ENCODE results near the gene TRABD.
A peak's percentile ranks its signal among the peaks of the same experiment; 100 is the strongest.

Gene TRABD

GRCh38 chr22:50207383-50208140 lies 21.8 kb downstream of the TRABD start:
- H3K4me1 ChIP-seq (ENCODE audit: low read depth, poor library complexity, severe bottlenecking) = no peaks in the 10 kb centered on the region
- TF ChIP-seq CTCF (conservative IDR thresholded peaks at IDR 0.05; ENCODE audit: low read depth, low read length) = no peak
- no peaks in the 10 kb centered on the region for H3K27me3 ChIP-seq (ENCODE audit: insufficient read depth, low read depth)
- H2AFZ ChIP-seq (ENCODE audit: low read depth) = no peak overlapping the region
- H4K20me1 ChIP-seq (ENCODE audit: insufficient read depth) = no peaks in the 10 kb centered on the region
- no peak overlapping the region for H3K9ac ChIP-seq
- H3K36me3 ChIP-seq (ENCODE audit: insufficient read depth) = no peaks in the 10 kb centered on the region
- no peak overlapping the region for H3K4me2 ChIP-seq
- H3K27ac ChIP-seq = no peak overlapping the region
- peaks cover 6% of the 10 kb centered on the region; the same call in 1 of the 2 replicates for H3K79me2 ChIP-seq (ENCODE audit: insufficient read depth, low read depth)
- H3K4me3 ChIP-seq (IDR thresholded peaks at IDR 0.05; ENCODE audit: insufficient read depth, low read depth, low read length) = no peak overlapping the region

- H3K36me3 ChIP-seq (ENCODE audit: insufficient read depth) = no peaks in the 10 kb centered on the region
- H3K79me2 ChIP-seq (ENCODE audit: insufficient read depth, low read depth) = no peaks in the 10 kb centered on the region
- no peak overlapping the region for H3K27ac ChIP-seq
- no peak for TF ChIP-seq CTCF (conservative IDR thresholded peaks at IDR 0.05; ENCODE audit: low read depth, low read length)
- no peak overlapping the region for H3K9ac ChIP-seq
- no peak overlapping the region for H3K4me2 ChIP-seq
- no peaks in the 10 kb centered on the region for H4K20me1 ChIP-seq (ENCODE audit: insufficient read depth)
- H3K27me3 ChIP-seq (ENCODE audit: insufficient read depth, low read depth) = no peaks in the 10 kb centered on the region
- H3K4me1 ChIP-seq (ENCODE audit: low read depth, poor library complexity, severe bottlenecking) = no peaks in the 10 kb centered on the region
- no peak overlapping the region for H3K4me3 ChIP-seq (IDR thresholded peaks at IDR 0.05; ENCODE audit: insufficient read depth, low read depth, low read length)
- H2AFZ ChIP-seq (ENCODE audit: low read depth) = no peak overlapping the region
Measured at GRCh38 chr22:50208430-50208938, 22.8 kb downstream of the TRABD start.

GRCh38 chr22:50208939-50209892 lies 23.5 kb downstream of the TRABD start:
- Histone ChIP-seq H3K9ac (no peak overlapping the region), H4K20me1 (ENCODE audit: insufficient read depth) (no peaks in the 10 kb centered on the region), H3K79me2 (ENCODE audit: insufficient read depth, low read depth) (no peaks in the 10 kb centered on the region), H2AFZ (ENCODE audit: low read depth) (no peak overlapping the region), H3K36me3 (ENCODE audit: insufficient read depth) (no peaks in the 10 kb centered on the region), H3K4me2 (no peak overlapping the region), H3K27ac (no peak overlapping the region), H3K4me3 (IDR thresholded peaks at IDR 0.05; ENCODE audit: insufficient read depth, low read depth, low read length) (no peak overlapping the region), H3K27me3 (ENCODE audit: insufficient read depth, low read depth) (no peaks in the 10 kb centered on the region), H3K4me1 (ENCODE audit: low read depth, poor library complexity, severe bottlenecking) (no peaks in the 10 kb centered on the region)
- no peak for TF ChIP-seq CTCF (conservative IDR thresholded peaks at IDR 0.05; ENCODE audit: low read depth, low read length)

GRCh38 chr22:50209893-50210292 lies 24.2 kb downstream of the TRABD start:
- Histone ChIP-seq H3K4me2 (no peak overlapping the region), H3K79me2 (ENCODE audit: insufficient read depth, low read depth) (no peaks in the 10 kb centered on the region)

More at GRCh38 chr22:50209893-50210292, 24.2 kb downstream of the TRABD start:
- Histone ChIP-seq H3K27me3 (ENCODE audit: insufficient read depth, low read depth) (no peaks in the 10 kb centered on the region), H3K9ac (no peak overlapping the region), H3K27ac (no peak overlapping the region), H3K4me3 (IDR thresholded peaks at IDR 0.05; ENCODE audit: insufficient read depth, low read depth, low read length) (no peak overlapping the region), H2AFZ (ENCODE audit: low read depth) (no peak overlapping the region), H4K20me1 (ENCODE audit: insufficient read depth) (no peaks in the 10 kb centered on the region), H3K36me3 (ENCODE audit: insufficient read depth) (no peaks in the 10 kb centered on the region), H3K4me1 (ENCODE audit: low read depth, poor library complexity, severe bottlenecking) (no peaks in the 10 kb centered on the region)
- TF ChIP-seq CTCF (conservative IDR thresholded peaks at IDR 0.05; ENCODE audit: low read depth, low read length) = peak; percentile 78
